Omental fat pad (tissue), 4 donors: Measurements from ENCODE around the gene KLHL29. TPM values are rescaled to one million over a fixed set of nuclear protein-coding genes. Genes with fewer than 3 reads are reported as not detected.

Source experiments
- ATAC-seq: fragments of 150-250 bp; one replicate; pipeline ENCODE4 v1.9.1; 2016; ENCODE audit warnings: mild to moderate bottlenecking, moderate library complexity; ENCODE audit not compliant: low FRiP score
- DNase-seq: peaks from one replicate; pipeline ENCODE4 v3.0.0-alpha.2; 2019; ENCODE audit warnings: low spot score
- total RNA-seq, 4 donors: library from RNA; depleted of rRNA; stranded (reverse); fragments of >200 nt; gene quantifications; one replicate each; pipeline ENCODE4 v1.1.0, GENCODE V29; 2016
- TF ChIP-seq, protein P1 (sequence below), 3 donors: fragments of 450-650 bp; IDR thresholded peaks; one replicate each; pipeline ENCODE4 v1.5.1; 2016 to 2017; ENCODE audit warnings: antibody characterized with exemption in 3 of 3, mild to moderate bottlenecking in 3 of 3, moderate library complexity in 2 of 3

Gene KLHL29
- total RNA-seq, 4 donors from 2014 or later: 4.0 to 19.5 (median 12.7) TPM

DNA sequence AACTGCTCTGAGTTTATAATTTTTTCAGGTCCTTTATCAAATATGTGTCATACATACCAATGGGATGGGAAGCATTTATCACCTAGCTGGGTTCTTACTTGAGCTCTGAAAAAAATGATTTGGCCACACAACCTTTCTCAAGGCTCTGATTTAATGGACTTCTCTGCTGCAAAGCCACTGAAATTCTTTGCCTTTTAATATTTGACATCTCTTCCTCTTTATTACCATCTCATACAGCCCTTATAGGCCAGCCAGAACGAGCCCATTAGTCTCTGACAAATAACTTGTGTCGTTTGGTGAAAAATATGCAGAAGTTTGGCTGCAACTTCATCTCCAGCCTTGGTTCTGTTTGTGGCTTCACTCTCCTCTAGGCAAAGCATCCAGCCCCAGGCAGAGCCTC, 292.9 kb downstream of the KLHL29 start:
- no peak for DNase-seq
- TF ChIP-seq, protein P1, sequence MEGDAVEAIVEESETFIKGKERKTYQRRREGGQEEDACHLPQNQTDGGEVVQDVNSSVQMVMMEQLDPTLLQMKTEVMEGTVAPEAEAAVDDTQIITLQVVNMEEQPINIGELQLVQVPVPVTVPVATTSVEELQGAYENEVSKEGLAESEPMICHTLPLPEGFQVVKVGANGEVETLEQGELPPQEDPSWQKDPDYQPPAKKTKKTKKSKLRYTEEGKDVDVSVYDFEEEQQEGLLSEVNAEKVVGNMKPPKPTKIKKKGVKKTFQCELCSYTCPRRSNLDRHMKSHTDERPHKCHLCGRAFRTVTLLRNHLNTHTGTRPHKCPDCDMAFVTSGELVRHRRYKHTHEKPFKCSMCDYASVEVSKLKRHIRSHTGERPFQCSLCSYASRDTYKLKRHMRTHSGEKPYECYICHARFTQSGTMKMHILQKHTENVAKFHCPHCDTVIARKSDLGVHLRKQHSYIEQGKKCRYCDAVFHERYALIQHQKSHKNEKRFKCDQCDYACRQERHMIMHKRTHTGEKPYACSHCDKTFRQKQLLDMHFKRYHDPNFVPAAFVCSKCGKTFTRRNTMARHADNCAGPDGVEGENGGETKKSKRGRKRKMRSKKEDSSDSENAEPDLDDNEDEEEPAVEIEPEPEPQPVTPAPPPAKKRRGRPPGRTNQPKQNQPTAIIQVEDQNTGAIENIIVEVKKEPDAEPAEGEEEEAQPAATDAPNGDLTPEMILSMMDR (IDR thresholded peaks at IDR 0.05): no peak
- ATAC-seq: no peak

DNA sequence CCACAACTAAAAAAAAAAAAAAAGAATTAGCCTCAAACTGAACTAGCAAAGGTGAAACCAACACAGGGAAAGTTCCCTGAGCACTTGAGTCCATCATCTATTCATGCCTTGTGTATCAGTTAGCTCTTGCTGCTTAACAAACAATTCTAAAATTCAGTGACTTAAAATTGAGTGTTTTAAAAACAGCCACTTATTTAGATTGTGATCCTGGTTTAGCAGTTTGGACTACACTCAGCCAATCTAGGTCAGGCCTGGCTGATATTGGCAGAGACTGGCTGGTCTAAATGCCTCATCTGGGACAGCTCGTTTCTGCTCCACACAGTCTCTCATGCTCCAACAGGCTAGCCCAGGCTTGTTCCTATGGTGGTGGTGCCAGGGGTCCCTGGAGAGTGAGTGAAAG, 294.1 kb downstream of the KLHL29 start:
- no peak for DNase-seq
- TF ChIP-seq, protein P1 (IDR thresholded peaks at IDR 0.05): no peak
- no peak for ATAC-seq

DNA sequence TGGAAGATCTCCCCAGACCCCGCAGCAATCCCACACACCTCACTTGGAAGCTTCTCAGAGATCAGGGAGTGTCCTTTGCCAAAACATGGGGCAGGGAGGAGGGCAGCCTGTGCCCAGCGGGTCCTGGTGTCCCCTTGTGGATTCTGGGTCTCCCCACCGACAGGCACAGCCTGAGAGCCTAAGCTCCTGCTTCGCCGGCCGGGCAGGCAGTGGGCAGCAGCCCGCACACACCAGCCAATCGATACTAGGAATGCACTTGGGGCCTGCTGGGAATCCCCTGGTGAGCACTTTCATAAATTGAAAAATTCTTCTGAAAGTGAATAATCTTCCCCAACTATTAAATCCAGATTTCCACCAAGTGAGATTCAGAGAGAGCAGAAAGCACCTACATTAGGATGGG, 296.0 kb downstream of the KLHL29 start:
- TF ChIP-seq, protein P1 (IDR thresholded peaks at IDR 0.05): no peak
- DNase-seq: no peak
- ATAC-seq: no peak

DNA sequence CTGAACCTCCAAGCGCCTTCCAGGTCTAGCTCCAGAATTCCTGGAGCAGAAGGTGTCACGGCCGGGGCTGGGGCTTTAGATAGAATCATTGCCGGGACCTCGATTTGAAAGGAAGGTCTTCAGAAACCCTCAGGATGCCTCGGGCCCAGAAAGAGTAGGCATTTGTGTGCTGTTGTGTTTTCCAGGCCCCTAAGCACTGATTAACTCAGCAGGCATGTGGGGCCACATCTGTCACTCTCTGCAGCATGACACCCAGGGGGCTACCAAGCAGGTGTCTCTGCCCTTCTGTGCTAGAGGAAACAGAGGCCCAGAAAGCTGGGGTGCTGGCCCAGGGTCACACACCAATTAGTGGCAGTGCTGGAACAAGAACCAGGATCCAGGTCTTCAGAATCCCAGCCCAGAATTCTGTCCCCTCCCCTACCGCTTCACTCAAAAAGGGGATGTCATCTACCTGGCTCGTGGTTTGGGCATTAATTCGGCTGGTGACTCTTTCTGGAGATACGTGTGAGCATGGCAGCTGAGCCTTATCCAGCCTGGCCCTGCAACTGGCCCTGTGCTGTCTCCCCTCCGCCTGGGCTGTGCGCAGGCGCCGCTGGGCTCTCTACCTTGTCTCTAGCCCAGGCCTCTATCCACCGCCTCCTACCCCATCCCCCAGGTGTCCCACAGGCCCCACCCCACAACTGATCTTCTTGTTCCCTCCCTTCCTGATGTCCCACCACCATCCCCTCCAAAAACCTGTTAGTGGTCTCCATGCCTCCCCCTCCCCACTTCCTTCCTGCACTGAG, 296.6 kb downstream of the KLHL29 start:
- ATAC-seq: no peak
- DNase-seq: no peak
- TF ChIP-seq, protein P1 (IDR thresholded peaks at IDR 0.05): no peak

DNA sequence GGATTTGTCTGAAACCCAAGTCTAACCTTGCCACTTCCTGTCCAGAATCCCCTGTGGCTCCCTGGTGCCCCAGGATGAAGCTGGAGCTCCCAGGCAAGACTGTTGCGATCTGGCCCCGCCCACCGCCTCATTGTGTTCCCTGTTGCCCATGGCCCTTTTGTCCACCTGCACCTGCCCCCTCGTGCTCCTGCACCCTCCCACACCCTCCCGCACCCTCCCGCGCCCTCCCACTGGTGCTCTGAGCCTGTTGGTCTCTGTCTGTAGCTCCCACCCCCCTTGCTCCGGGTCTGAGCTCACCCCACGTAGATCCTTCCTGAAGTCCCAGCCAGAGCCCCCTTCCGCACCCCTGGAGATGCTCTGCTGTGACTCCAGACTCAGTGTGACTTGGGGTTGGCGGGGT, 297.5 kb downstream of the KLHL29 start:
- ATAC-seq (no peak), DNase-seq (no peak)
- TF ChIP-seq, protein P1 (IDR thresholded peaks at IDR 0.05): no peak

DNA sequence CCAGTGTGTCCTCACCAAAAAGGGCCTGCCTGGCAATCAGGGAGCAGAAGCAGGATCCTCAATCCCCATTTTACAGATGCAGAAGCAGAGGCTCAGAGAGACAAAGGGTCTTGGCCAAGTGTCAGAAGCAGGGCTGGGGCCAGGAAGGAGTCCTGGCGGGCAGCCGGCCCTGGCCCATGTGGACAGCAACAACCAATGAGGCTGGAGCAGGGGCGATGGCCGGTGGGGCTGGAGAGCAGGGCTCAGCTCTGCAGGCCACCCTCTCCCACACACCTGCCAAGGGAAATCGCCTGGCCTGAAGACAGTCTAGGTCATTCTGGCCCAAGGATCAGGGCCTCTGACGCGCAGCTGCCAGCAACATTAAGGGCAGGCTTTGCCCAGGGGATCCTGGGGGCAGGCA, 298.0 kb downstream of the KLHL29 start:
- no peak for DNase-seq
- TF ChIP-seq, protein P1 (IDR thresholded peaks at IDR 0.05): no peak
- ATAC-seq: no peak
